GM04503 (cell line): ENCODE measurements around the gene SPSB4.

Source experiments
- DNase-seq: peaks from one replicate; pipeline ENCODE4 v3.0.0-alpha.2; 2012; ENCODE audit warnings: low read depth

SPSB4 gene

GRCh38 chr3:141076036-141076773, 25.1 kb downstream of the SPSB4 start:
- no peak for DNase-seq

DNA sequence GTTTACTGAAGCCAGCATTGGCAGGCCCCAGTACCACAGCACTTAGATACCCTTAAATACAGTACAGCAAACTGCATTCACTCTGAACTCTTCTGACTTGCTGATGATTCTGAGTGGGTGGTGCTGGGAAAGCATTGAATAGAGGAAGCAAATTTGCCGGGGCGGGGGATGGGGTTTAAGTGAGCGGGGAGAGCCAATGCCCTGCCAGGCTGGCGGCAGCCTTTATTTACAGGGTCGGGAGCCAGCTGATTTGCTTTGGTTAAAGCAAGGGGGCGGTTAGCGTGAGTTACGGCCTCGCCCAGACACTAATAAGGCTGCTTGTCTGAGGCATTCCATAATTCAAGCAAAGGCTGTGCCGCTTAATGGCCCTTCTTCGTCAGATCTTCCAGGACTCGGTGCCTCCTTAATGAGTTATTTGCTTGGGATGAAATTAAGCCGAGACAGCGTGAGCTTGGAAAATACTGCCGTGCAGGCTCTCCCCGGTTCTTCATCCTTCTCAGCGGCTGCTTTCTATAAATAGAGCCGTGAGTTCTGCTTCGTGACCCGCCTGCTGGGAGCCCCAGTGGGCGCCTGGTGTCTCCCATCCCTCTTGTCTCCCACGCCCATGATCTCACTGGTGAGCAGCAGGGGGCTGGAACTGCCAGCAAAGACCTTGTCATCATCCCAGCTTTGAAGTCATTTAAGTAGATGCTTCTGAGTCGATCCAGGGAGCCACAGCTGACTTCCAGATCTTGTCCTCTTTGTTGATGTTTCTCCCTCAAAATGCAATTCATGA, 25.8 kb downstream of the SPSB4 start:
- DNase-seq = peak; percentile 13

GRCh38 chr3:141077631-141078030, 26.5 kb downstream of the SPSB4 start:
- no peak for DNase-seq

DNA sequence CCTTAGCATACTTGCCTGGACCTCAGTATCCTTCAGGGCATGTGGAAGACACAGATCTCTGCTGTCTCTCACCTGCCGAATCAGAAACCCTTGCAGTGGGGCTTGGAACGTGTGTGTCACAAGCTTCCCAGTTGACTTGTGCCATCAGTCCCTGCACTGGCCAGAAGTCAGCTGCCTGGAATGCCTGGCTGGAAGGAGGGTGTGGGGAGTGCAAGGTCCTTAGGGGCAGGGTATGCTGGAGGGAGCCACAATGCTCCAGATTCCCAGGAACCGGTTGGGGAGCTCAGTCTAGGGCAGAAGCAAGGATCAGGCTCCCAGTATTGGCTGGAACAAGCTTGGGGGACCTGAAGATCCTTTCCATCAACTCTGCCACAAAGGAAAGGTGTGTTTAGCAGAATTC, 27.1 kb downstream of the SPSB4 start:
- no peak for DNase-seq

DNA sequence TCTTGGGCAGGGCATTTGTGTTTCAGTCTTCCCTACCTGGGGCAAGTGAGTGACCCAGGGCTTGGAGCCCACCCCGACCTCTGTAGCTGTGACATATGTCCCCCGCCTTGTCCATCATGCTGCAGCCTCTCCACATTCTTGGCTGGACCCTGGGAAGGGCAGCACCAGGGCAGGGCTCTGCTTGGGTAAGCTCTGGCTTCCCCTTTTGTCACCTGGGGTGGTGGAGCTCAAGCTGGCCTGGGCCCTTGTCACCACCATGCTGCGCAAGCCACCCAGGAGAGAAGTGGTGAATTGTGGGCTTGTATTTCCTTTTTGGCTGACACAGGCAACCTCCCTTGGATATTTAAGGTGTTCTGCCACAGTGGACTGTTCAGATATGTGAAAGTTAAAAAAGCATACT, 29.3 kb downstream of the SPSB4 start:
- no peak for DNase-seq

DNA sequence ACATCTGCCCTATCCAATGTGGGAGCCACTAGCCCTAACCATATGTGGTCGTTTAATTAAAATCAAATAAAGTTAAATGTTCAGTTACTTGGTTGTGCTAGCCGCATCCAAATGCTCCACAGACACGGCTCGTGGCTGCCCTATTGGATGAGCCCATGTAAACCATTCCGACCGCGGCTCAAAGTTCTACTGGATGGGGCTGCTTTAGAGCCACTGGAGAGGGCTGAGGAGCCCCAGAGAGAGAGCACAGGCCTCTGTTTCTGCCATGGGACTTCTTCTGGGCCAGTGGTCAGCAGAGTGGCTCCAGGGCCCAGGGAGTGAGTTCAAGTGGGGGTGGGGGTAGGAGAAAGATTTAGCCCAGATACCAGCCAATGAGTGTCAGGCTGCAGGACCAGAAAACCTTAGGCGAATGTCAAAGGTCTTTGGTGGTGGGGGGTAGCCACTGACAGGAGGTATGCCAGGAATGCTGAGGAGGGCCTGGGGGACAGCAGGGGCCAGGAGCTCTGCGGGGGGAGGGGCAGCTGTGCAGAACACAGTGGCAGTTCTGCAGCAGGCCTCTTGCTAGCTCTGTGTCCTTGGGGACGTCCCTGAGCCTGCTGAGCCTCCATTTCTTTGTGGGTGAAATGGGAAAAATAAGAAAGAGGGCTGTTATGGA, 30.1 kb downstream of the SPSB4 start:
- DNase-seq = no peak

DNA sequence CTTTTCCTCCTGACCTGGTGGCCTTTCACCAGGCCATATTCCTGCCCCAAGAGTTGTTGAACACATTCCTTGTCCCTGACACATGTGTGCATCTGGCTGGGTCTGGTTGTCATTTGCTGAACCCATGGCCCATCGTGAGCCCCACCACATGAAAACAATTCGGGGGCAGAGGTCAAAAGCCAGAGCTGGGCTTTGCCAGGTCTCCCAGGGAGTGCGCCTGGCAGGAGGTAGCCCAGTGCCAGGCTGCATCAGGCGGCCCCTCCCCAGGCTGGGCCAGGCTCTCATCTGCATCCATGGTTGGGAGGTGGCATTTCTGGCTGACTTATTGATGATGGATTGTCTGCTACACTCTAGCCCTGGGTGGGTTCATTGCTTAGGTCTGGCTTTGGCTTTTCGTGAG, 30.9 kb downstream of the SPSB4 start:
- DNase-seq = no peak

GRCh38 chr3:141083226-141083625, 32.1 kb downstream of the SPSB4 start:
- DNase-seq = no peak

GRCh38 chr3:141083836-141084649, 32.9 kb downstream of the SPSB4 start:
- DNase-seq = no peak

DNA sequence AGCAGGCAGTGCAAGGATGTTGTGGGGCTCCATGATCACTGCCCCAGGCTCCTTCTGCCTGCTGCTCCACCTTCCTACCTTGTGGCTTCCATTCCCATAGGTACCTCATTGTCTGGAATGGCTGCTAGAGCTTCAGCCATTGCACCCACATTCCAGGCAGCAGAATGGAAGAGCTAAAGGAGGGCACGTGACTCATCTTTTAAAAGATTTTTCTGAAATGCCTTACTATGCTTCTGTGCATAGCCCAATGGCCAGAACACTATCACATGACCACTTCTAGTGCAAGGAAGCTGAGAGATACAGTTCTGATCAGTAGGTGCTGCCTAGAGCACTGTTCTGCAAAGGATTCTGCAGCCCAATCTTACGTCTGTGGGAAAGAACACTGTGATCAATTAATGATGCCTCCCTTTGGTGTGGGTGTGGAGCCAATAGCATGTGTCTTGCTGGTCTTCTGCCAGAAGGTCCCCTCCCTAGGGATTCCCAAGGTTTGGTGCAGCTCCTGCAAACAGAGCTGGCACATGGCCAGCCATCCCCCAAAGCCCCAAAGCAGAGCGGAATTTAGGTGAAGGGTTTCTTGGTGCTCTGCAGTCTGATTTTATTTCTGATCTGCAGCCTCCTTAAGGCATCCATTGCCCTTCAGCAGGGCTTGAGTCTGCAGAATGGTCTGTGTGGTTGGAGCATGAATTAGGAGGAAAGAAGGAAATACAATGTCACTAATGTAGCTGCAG, 34.4 kb downstream of the SPSB4 start:
- DNase-seq = no peak

GRCh38 chr3:141086188-141086587, 35.0 kb downstream of the SPSB4 start:
- DNase-seq = no peak

DNA sequence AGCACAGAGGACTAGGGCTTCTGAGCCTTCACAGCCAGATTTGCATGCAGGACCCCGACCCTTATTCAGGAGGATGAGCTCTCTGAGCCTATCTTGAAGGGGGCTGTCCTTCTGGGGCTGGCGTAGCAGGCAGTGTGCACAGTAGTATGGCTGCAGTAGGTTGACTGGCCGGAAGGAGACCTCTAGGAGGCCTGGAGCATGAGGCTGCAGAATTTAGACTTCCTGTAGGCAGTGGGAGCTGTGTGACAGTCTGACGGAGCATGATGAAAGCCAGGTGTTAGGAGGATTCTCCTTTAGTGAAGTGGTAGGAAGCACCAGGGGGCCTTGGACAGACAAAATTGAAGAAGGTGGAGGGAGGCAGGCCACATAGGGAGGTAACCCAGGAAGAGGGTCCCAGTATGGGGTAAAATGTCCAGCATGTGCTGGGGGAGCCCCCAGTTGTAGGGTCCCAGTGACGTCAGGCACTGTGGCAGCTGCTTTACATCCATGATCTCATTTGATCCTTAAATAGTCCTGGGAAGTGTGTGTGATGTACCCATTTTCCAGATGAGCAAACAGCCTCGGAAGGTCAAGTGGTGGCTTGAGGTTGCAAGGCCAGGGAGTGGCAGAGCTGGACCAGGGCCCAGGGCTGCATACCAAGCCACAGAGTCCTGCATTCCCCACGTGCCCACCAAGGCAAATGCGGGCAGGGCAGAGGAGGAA, 36.1 kb downstream of the SPSB4 start:
- no peak for DNase-seq

DNA sequence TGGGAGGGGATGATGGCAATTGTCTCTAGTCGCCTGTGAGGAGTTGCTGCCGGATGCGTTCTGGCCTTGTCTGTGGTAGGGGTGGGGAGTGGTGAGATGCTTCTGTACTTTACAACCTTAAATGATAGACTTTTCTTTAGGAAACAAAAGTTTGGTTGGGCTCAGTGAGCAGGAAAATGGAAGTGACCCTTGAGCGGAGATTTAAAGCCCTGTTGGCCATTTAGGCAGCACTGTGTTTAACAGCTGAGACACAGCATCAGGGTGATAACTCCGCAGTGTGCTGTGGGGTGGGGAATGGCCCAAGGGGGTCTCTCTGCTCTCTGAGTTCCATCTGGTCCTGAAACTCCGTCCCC, 36.6 kb downstream of the SPSB4 start:
- no peak for DNase-seq

- no peak for DNase-seq
Measured at GRCh38 chr3:141089339-141090152, 38.4 kb downstream of the SPSB4 start.

- DNase-seq = no peak
Measured at GRCh38 chr3:141091426-141091825, 40.3 kb downstream of the SPSB4 start.

DNA sequence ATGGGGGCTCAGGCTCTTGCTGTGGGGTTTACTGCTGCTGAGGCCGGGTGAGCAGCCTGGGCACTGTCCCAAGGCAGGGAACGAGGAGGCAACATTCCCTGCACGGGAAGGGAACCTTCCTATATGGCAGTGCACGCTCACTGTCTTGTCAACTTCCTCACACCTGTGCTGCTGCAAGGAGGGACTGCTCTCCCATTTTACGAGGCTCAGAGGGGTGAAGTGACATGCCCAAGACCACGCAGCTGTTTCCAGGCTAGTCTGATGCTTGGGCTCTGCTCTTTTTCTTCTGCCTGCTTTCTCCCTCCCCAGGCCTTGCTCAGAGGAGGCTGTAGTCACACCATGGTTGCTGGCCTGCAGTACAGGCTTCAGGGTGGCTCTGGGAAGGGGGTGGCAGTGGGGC, 41.5 kb downstream of the SPSB4 start:
- no peak for DNase-seq

DNA sequence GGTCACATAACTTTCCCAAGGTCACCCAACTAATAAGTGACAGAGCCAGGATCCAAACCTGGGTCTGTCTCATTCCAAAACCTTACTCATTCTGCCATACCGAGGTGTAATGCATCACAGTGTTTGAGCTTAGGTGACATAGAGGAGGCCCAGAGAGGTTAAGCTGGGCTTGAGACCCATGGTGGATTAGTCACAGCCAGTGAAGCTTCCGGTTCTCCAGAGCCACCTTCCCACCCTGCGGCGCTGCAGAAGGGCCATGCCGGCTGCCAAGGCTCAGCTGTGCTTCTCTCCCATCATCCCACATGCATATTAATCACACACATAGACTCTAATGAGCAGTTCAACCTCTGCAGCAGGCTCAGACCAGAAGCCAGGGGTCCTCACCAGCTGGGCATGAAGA, 42.2 kb downstream of the SPSB4 start:
- no peak for DNase-seq

GRCh38 chr3:141093971-141094684, 43.0 kb downstream of the SPSB4 start:
- no peak for DNase-seq

DNA sequence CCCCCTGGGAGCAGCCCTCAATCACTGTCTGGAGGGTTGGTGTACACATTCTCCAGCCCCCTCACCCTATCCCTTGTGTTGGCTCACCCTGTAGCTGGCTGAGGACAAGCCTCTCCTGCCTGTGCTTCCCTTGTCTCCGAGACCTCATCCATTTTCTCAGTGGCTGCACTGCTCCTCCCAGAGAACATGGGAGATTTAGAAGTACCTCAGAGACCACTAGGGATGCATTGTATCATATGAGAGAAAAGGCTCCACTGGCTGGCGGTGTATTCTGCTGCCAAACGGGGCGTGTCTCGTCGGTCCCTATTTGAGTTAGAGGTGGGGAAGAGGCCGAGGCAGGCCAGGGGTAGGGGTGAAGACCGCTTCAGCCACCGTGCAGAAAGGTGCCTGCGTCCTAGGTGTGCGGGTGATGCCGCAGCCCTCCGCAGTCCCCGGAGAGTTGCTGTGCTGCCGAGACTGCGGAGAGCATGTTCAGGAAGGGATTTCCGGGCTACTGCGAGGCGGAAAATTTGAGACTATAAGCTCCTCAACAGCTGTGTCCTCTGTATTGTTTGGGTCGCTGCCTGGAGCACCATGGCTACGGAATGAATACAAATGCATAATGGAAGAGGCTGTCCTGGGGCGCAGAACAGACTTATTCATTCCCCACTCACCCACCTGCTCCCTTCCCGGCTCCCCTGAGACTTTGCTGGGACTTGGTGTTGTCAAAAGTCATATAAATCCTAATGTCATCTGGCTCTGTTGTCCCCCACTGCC, 43.8 kb downstream of the SPSB4 start:
- DNase-seq = peak; percentile 21
